GM11168 (cell line): ENCODE results near the gene IL9R.
"Not testable (repeated sequence)": the region's sequence is repeated elsewhere in the genome, so short reads cannot be mapped to it uniquely, and the experiment has no call there.

Experiments used
- in situ Hi-C: fragments of 300-500 bp; cut with MboI; formaldehyde crosslinking; loops from one replicate; pipeline ENCODE4 v1.12.0; 2022; ENCODE audit warnings: low sequenced_read_pairs; ENCODE audit not compliant: unreplicated experiment

IL9R gene

DNA sequence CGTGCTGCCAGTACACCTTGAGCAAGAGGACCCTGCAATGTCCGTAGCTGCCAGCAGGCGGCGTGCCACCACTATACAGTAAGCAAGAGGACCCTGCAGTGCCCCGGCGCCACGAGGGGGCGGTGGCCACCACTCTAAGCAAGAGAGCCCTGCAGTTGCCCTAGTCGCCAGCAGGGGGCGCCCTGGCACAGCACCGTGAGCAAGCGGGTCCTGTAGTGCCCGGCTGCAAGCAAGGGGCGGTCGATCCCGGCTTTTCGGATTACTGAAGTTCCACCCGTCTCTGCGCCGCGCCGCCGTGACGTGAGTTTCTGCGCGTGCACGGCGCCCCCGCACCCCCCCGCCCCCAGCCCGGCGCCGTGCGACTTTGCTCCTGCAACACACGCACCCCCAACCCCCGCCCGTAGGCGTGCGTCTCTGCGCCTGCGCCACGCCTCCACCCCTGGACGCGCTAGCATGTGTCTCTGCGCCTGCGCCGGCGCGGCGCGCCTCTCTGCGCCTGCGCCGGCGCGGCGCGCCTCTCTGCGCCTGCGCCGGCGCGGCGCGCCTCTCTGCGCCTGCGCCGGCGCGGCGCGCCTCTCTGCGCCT lies 31.2 kb downstream of the IL9R start:
- in situ Hi-C loops: not testable (repeated sequence)

DNA sequence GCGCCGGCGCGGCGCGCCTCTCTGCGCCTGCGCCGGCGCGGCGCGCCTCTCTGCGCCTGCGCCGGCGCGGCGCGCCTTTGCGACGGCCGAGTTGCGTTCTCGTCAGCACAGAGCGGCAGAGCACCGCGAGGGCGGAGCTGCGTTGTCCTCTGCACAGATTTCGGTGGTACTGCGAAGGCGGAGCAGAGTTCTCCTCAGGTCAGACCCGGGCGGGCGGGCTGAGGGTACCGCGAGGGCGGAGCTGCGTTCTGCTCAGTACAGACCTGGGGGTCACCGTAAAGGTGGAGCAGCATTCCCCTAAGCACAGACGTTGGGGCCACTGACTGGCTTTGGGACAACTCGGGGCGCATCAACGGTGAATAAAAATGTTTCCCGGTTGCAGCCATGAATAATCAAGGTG lies 31.8 kb downstream of the IL9R start:
- in situ Hi-C loops: not testable (repeated sequence)

DNA sequence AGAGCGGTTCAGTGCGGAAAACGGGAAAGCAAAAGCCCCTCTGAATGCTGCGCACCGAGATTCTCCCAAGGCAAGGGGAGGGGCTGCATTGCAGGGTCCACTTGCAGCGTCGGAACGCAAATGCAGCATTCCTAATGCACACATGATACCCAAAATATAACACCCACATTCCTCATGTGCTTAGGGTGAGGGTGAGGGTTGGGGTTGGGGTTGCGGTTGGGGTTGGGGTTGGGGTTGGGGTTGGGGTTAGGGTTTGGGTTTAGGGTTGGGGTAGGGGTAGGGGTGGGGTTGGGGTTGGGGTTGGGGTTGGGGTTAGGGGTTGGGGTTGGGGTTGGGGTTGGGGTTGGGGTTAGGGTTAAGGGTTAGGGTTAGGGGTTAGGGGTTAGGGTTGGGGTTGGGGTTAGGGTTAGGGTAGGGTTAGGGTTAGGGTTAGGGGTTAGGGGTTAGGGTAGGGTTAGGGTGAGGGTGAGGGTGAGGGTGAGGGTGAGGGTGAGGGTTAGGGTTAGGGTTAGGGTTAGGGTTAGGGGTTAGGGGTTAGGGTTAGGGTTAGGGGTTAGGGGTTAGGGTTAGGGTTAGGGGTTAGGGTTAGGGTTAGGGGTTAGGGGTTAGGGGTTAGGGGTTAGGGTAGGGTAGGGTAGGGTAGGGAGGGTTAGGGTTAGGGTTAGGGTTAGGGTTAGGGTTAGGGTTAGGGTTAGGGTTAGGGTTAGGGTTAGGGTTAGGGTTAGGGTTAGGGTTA lies 32.4 kb downstream of the IL9R start:
- in situ Hi-C loops: not testable (repeated sequence)

DNA sequence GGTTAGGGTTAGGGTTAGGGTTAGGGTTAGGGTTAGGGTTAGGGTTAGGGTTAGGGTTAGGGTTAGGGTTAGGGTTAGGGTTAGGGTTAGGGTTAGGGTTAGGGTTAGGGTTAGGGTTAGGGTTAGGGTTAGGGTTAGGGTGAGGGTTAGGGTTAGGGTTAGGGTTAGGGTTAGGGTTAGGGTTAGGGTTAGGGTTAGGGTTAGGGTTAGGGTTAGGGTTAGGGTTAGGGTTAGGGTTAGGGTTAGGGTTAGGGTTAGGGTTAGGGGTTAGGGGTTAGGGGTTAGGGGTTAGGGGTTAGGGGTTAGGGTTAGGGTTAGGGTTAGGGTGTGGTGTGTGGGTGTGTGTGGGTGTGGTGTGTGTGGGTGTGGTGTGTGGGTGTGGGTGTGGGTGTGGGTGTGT lies 33.0 kb downstream of the IL9R start:
- in situ Hi-C loops: not testable (repeated sequence)
